Measurements from ENCODE around the gene ADAD1. TPM values are rescaled to one million over a fixed set of nuclear protein-coding genes. Genes with fewer than 3 reads are reported as not detected.
"Not testable (repeated sequence)": the region's sequence is repeated elsewhere in the genome, so short reads cannot be mapped to it uniquely, and the experiment has no call there.

Gene ADAD1
- total RNA-seq, 2 donors from 2014 or later, result not detected

GRCh38 chr4:122346503-122346902 is 32.3 kb upstream of the ADAD1 start:
- peaks cover 33% of the 10 kb centered on the region for H3K36me3 ChIP-seq
- TF ChIP-seq CTCF (IDR thresholded peaks at IDR 0.05), result no peak
- H3K4me1 ChIP-seq, result no peaks in the 10 kb centered on the region
- H3K4me3 ChIP-seq, result no peak overlapping the region
- H3K27me3 ChIP-seq, result no peaks in the 10 kb centered on the region
- H3K27ac ChIP-seq, result no peak overlapping the region
- no peak for DNase-seq (ENCODE audit: low spot score)
- H3K9me3 ChIP-seq, result no peaks in the 10 kb centered on the region

- DNase-seq (ENCODE audit: low spot score), result no peak
- Histone ChIP-seq H3K4me1 (no peaks in the 10 kb centered on the region), H3K4me3 (no peak overlapping the region), H3K27ac (no peak overlapping the region), H3K27me3 (no peaks in the 10 kb centered on the region), H3K9me3 (no peaks in the 10 kb centered on the region), H3K36me3 (peaks cover 49% of the 10 kb centered on the region)
- TF ChIP-seq CTCF (IDR thresholded peaks at IDR 0.05), result no peak
Measured at GRCh38 chr4:122356317-122356808, 22.4 kb upstream of the ADAD1 start.

GRCh38 chr4:122360754-122361153 is 18.1 kb upstream of the ADAD1 start:
- Histone ChIP-seq H3K4me3 (no peak overlapping the region), H3K36me3 (peaks cover 32% of the 10 kb centered on the region), H3K4me1 (no peaks in the 10 kb centered on the region), H3K27me3 (no peaks in the 10 kb centered on the region), H3K27ac (no peak overlapping the region), H3K9me3 (no peaks in the 10 kb centered on the region)
- no peak for TF ChIP-seq CTCF (IDR thresholded peaks at IDR 0.05)
- no peak for DNase-seq (ENCODE audit: low spot score)

GRCh38 chr4:122364700-122365404 is 14.0 kb upstream of the ADAD1 start:
- no peak for TF ChIP-seq CTCF (IDR thresholded peaks at IDR 0.05)
- Histone ChIP-seq H3K4me3 (no peak overlapping the region), H3K27ac (no peak overlapping the region), H3K4me1 (no peaks in the 10 kb centered on the region), H3K9me3 (peaks cover 0 to 5% of the 10 kb centered on the region in 2 donors), H3K27me3 (no peaks in the 10 kb centered on the region), H3K36me3 (peaks cover 4% of the 10 kb centered on the region)
- DNase-seq (ENCODE audit: low spot score), result no peak

GRCh38 chr4:122368786-122369185 is 10.0 kb upstream of the ADAD1 start:
- H3K4me1 ChIP-seq; H3K36me3 ChIP-seq; H3K27ac ChIP-seq; H3K9me3 ChIP-seq; DNase-seq (ENCODE audit: low spot score); H3K27me3 ChIP-seq; H3K4me3 ChIP-seq: not testable (repeated sequence)

GRCh38 chr4:122377352-122377751 is 1.5 kb upstream of the ADAD1 start:
- no peak for TF ChIP-seq CTCF (IDR thresholded peaks at IDR 0.05)
- H3K4me3 ChIP-seq, result no peak overlapping the region
- no peak overlapping the region for H3K27ac ChIP-seq
- H3K4me1 ChIP-seq, result no peaks in the 10 kb centered on the region
- DNase-seq (ENCODE audit: low spot score), result no peak
- no peaks in the 10 kb centered on the region for H3K36me3 ChIP-seq
- H3K27me3 ChIP-seq, result no peaks in the 10 kb centered on the region
- no peaks in the 10 kb centered on the region for H3K9me3 ChIP-seq
